Measurements from ENCODE around the gene ORC6. TPM values are rescaled to one million over a fixed set of nuclear protein-coding genes. Genes with fewer than 3 reads are reported as not detected.

ORC6 gene
- total RNA-seq, 4 donors from 2014 or later = 3.4 to 12.6 (median 7.7) TPM

GRCh38 chr16:46702030-46702429 lies 12.6 kb downstream of the ORC6 start:
- no peak overlapping the region for H3K4me3 ChIP-seq
- no peaks in the 10 kb centered on the region for H3K27me3 ChIP-seq
- TF ChIP-seq CTCF (IDR thresholded peaks at IDR 0.05) (no peak), POLR2A (IDR thresholded peaks at IDR 0.05) (no peak)
- no peaks in the 10 kb centered on the region for H3K9me3 ChIP-seq
- DNase-seq = no peak
- WGBS, 2 donors = 54 to 88% methylated on average over 2 of the region's 2 CpGs
- H3K36me3 ChIP-seq = peaks cover 0 to under 1% (median 0%) of the 10 kb centered on the region in 3 donors
- H3K27ac ChIP-seq = no peak overlapping the region
- no peaks in the 10 kb centered on the region for H3K4me1 ChIP-seq
- intact Hi-C loops (cut with DNase I) = no loop called here

- no peaks in the 10 kb centered on the region for H3K36me3 ChIP-seq
- no peak overlapping the region for H3K27ac ChIP-seq
- TF ChIP-seq POLR2A (IDR thresholded peaks at IDR 0.05) (no peak), CTCF (IDR thresholded peaks at IDR 0.05) (no peak)
- H3K9me3 ChIP-seq = no peaks in the 10 kb centered on the region
- intact Hi-C loops (cut with DNase I) = no loop called here
- H3K4me1 ChIP-seq = no peaks in the 10 kb centered on the region
- H3K27me3 ChIP-seq = no peaks in the 10 kb centered on the region
- H3K4me3 ChIP-seq = no peak overlapping the region
- DNase-seq = no peak
- WGBS, 2 donors = 0% methylated on average over 1 of the region's 1 CpG
These were observed 17.2 kb downstream of the ORC6 start for GRCh38 chr16:46706642-46707041.

- 30 to 31% methylated on average over 3 of the region's 3 CpGs for WGBS, 2 donors
- DNase-seq = no peak
- no peaks in the 10 kb centered on the region for H3K4me1 ChIP-seq
- TF ChIP-seq CTCF (IDR thresholded peaks at IDR 0.05) (no peak), POLR2A (IDR thresholded peaks at IDR 0.05) (no peak)
- intact Hi-C loops (cut with DNase I) = no loop called here
- no peaks in the 10 kb centered on the region for H3K36me3 ChIP-seq
- no peaks in the 10 kb centered on the region for H3K9me3 ChIP-seq
- H3K27me3 ChIP-seq = no peaks in the 10 kb centered on the region
- no peak overlapping the region for H3K27ac ChIP-seq
- no peak overlapping the region for H3K4me3 ChIP-seq
These were observed 20.1 kb downstream of the ORC6 start for GRCh38 chr16:46709469-46710005.

GRCh38 chr16:46711106-46712058 lies 21.9 kb downstream of the ORC6 start:
- TF ChIP-seq POLR2A (IDR thresholded peaks at IDR 0.05) (no peak), CTCF (IDR thresholded peaks at IDR 0.05) (no peak)
- H3K36me3 ChIP-seq = no peaks in the 10 kb centered on the region
- no peaks in the 10 kb centered on the region for H3K4me1 ChIP-seq
- WGBS, 2 donors = 72 to 79% methylated on average over 6 to 10 of the region's 10 CpGs
- no peak for DNase-seq
- no peak overlapping the region for H3K4me3 ChIP-seq
- intact Hi-C loops (cut with DNase I) = no loop called here
- H3K9me3 ChIP-seq = no peaks in the 10 kb centered on the region
- no peak overlapping the region for H3K27ac ChIP-seq
- H3K27me3 ChIP-seq = no peaks in the 10 kb centered on the region

- WGBS, 2 donors = 65 to 70% methylated on average over 3 of the region's 3 CpGs
- H3K27ac ChIP-seq = no peak overlapping the region
- intact Hi-C loops (cut with DNase I) = no loop called here
- H3K9me3 ChIP-seq = no peaks in the 10 kb centered on the region
- TF ChIP-seq CTCF (IDR thresholded peaks at IDR 0.05) (no peak), POLR2A (IDR thresholded peaks at IDR 0.05) (no peak)
- H3K27me3 ChIP-seq = no peaks in the 10 kb centered on the region
- H3K36me3 ChIP-seq = no peaks in the 10 kb centered on the region
- H3K4me3 ChIP-seq = no peak overlapping the region
- DNase-seq = no peak
- no peaks in the 10 kb centered on the region for H3K4me1 ChIP-seq
These were observed 23.5 kb downstream of the ORC6 start for GRCh38 chr16:46712911-46713310.

All from esophagus squamous epithelium (tissue), 5 donors.